Hematopoietic multipotent progenitor cell treated with erythropoietin and hydrocortisone succinate and interleukin-3 and kit ligand, for 6 days (in vitro differentiated cells): ENCODE results near the gene PNMA1.

Experiments
- DNase-seq: peaks from one replicate; pipeline ENCODE4 v3.0.0-alpha.2; 2015

The PNMA1 gene

GRCh38 chr14:73750531-73750901, 36.3 kb upstream of the PNMA1 start:
- no peak for DNase-seq

- peak; percentile 23 for DNase-seq
Observed at GRCh38 chr14:73749706-73750530, 35.7 kb upstream of the PNMA1 start.

GRCh38 chr14:73748858-73749357, 34.7 kb upstream of the PNMA1 start:
- DNase-seq, result no peak

- peak; percentile 0 for DNase-seq
Observed at GRCh38 chr14:73747379-73748211, 33.4 kb upstream of the PNMA1 start.

- peak; percentile 54 for DNase-seq
Observed at GRCh38 chr14:73746520-73747378, 32.6 kb upstream of the PNMA1 start.

GRCh38 chr14:73745571-73746519, 31.7 kb upstream of the PNMA1 start:
- DNase-seq, result no peak

- no peak for DNase-seq
Observed at GRCh38 chr14:73744874-73745529, 30.8 kb upstream of the PNMA1 start.

GRCh38 chr14:73744175-73744867, 30.1 kb upstream of the PNMA1 start:
- peak; percentile 33 for DNase-seq

GRCh38 chr14:73743431-73743931, 29.3 kb upstream of the PNMA1 start:
- peak; percentile 85 for DNase-seq

GRCh38 chr14:73742520-73743238, 28.5 kb upstream of the PNMA1 start:
- peak; percentile 30 for DNase-seq

- peak; percentile 86 for DNase-seq
Observed at GRCh38 chr14:73741876-73742519, 27.8 kb upstream of the PNMA1 start.

GRCh38 chr14:73741386-73741875, 27.2 kb upstream of the PNMA1 start:
- peak; percentile 97 for DNase-seq

GRCh38 chr14:73740618-73741326, 26.6 kb upstream of the PNMA1 start:
- no peak for DNase-seq

- DNase-seq, result no peak
Observed at GRCh38 chr14:73739899-73740617, 25.9 kb upstream of the PNMA1 start.

GRCh38 chr14:73739174-73739898, 25.2 kb upstream of the PNMA1 start:
- DNase-seq, result no peak

- no peak for DNase-seq
Observed at GRCh38 chr14:73738518-73739173, 24.5 kb upstream of the PNMA1 start.
